ENCODE measurements around the gene MPI.
"Not testable (repeated sequence)": the region's sequence is repeated elsewhere in the genome, so short reads cannot be mapped to it uniquely, and the experiment has no call there.

Gene MPI

GRCh38 chr15:74890665-74890960, 771 bp downstream of the MPI start:
- in situ Hi-C loops (cut with HindIII; ENCODE audit: low sequenced_read_pairs), result no loop called here

- in situ Hi-C loops (cut with HindIII; ENCODE audit: low sequenced_read_pairs), result no loop called here
Measured at GRCh38 chr15:74891469-74891868, 1.6 kb downstream of the MPI start.

- in situ Hi-C loops (cut with HindIII; ENCODE audit: low sequenced_read_pairs), result no loop called here
Measured at GRCh38 chr15:74892313-74892712, 2.5 kb downstream of the MPI start.

GRCh38 chr15:74892931-74893330, 3.1 kb downstream of the MPI start:
- in situ Hi-C loops (cut with HindIII; ENCODE audit: low sequenced_read_pairs), result no loop called here

- in situ Hi-C loops (cut with HindIII; ENCODE audit: low sequenced_read_pairs), result no loop called here
Measured at GRCh38 chr15:74893627-74894026, 3.8 kb downstream of the MPI start.

- in situ Hi-C loops (cut with HindIII; ENCODE audit: low sequenced_read_pairs), result not testable (repeated sequence)
Measured at GRCh38 chr15:74894383-74894782, 4.5 kb downstream of the MPI start.

GRCh38 chr15:74895830-74896229, 6.0 kb downstream of the MPI start:
- in situ Hi-C loops (cut with HindIII; ENCODE audit: low sequenced_read_pairs), result no loop called here

GRCh38 chr15:74896316-74896715, 6.5 kb downstream of the MPI start:
- in situ Hi-C loops (cut with HindIII; ENCODE audit: low sequenced_read_pairs), result no loop called here

GRCh38 chr15:74897300-74897701, 7.5 kb downstream of the MPI start:
- in situ Hi-C loops (cut with HindIII; ENCODE audit: low sequenced_read_pairs), result no loop called here

GRCh38 chr15:74901612-74902063, 11.8 kb downstream of the MPI start:
- in situ Hi-C loops (cut with HindIII; ENCODE audit: low sequenced_read_pairs), result no loop called here

- in situ Hi-C loops (cut with HindIII; ENCODE audit: low sequenced_read_pairs), result no loop called here
Measured at GRCh38 chr15:74902295-74903075, 12.6 kb downstream of the MPI start.

- in situ Hi-C loops (cut with HindIII; ENCODE audit: low sequenced_read_pairs), result no loop called here
Measured at GRCh38 chr15:74903676-74904075, 13.8 kb downstream of the MPI start.

GRCh38 chr15:74904190-74904805, 14.5 kb downstream of the MPI start:
- in situ Hi-C loops (cut with HindIII; ENCODE audit: low sequenced_read_pairs), result no loop called here

- in situ Hi-C loops (cut with HindIII; ENCODE audit: low sequenced_read_pairs), result loop anchor here (5.0 kb wide), 3 partner anchors 46 to 89 kb away; no protein-coding TSS in a partner anchor
Measured at GRCh38 chr15:74906067-74906449, 16.2 kb downstream of the MPI start.

- in situ Hi-C loops (cut with HindIII; ENCODE audit: low sequenced_read_pairs), result loop anchor here (5.0 kb wide), 3 partner anchors 46 to 89 kb away; no protein-coding TSS in a partner anchor
Measured at GRCh38 chr15:74906450-74907162, 16.8 kb downstream of the MPI start, which contains the start of gene FAM219B. Gene FAM219B (minus strand): TSS chr15:74906851. CDS start chr15:74906800, 51 bp downstream.

GRCh38 chr15:74907163-74907870, 17.5 kb downstream of the MPI start:
- in situ Hi-C loops (cut with HindIII; ENCODE audit: low sequenced_read_pairs), result loop anchor here (5.0 kb wide), 3 partner anchors 45 to 90 kb away; no protein-coding TSS in a partner anchor

GRCh38 chr15:74908635-74909034, 18.8 kb downstream of the MPI start:
- in situ Hi-C loops (cut with HindIII; ENCODE audit: low sequenced_read_pairs), result loop anchor here (5.0 kb wide), 3 partner anchors 44 to 91 kb away; no protein-coding TSS in a partner anchor

GRCh38 chr15:74913041-74913440, 23.2 kb downstream of the MPI start:
- in situ Hi-C loops (cut with HindIII; ENCODE audit: low sequenced_read_pairs), result no loop called here

- in situ Hi-C loops (cut with HindIII; ENCODE audit: low sequenced_read_pairs), result not testable (repeated sequence)
Measured at GRCh38 chr15:74913799-74914198, 24.0 kb downstream of the MPI start.

GRCh38 chr15:74917676-74918075, 27.8 kb downstream of the MPI start:
- in situ Hi-C loops (cut with HindIII; ENCODE audit: low sequenced_read_pairs), result no loop called here

GRCh38 chr15:74920456-74920855, 30.6 kb downstream of the MPI start:
- in situ Hi-C loops (cut with HindIII; ENCODE audit: low sequenced_read_pairs), result no loop called here
